H1 (cell line): Measurements from ENCODE around the gene CAMK2A. TPM values are rescaled to one million over a fixed set of nuclear protein-coding genes. Genes with fewer than 3 reads are reported as not detected.

ENCODE experiments used
- CTCF ChIA-PET: fragments of 300-600 bp; sonication (Branson Sonifier 250); formaldehyde crosslinking; loops from one replicate; lab custom pipeline; 2021; ENCODE audit not compliant: partially characterized antibody; lab: Charles Lee
- POLR2A ChIA-PET: fragments of 300-600 bp; sonication (Branson Sonifier 250); formaldehyde crosslinking; loops from one replicate; lab custom pipeline; 2021; ENCODE audit warnings: inconsistent platforms; ENCODE audit not compliant: partially characterized antibody; lab: Charles Lee
- DNase-seq, 2 experiments: peaks; one replicate each; pipeline versions ENCODE4 v3.0.0 to v3.0.0-alpha.2; 2010 to 2022; ENCODE audit warnings: low spot score in 2 of 2, low read depth in 1 of 2, mixed read lengths in 1 of 2
- FAIRE-seq: peaks from 2 replicates; lab custom pipeline; 2011; peaks lifted over from hg19 to GRCh38; lab: Jason Lieb, UNC
- H2AFZ ChIP-seq: 2 replicates; pipeline ENCODE4 v1.8.1; 2012; ENCODE audit warnings: low read length, inconsistent platforms
- H2AK5ac ChIP-seq: 2 replicates; pipeline ENCODE4 v1.6.1; 2013; ENCODE audit warnings: low read depth, low read length
- H2BK120ac ChIP-seq: replicated peaks from 2 replicates; pipeline ENCODE3; 2013; ENCODE audit warnings: low read depth, low read length, inconsistent platforms
- H2BK12ac ChIP-seq: 2 replicates; pipeline ENCODE4 v1.6.1; 2013; ENCODE audit warnings: low read depth, low read length
- H2BK15ac ChIP-seq: 2 replicates; pipeline ENCODE4 v1.6.1; 2013; ENCODE audit warnings: low read length
- H2BK20ac ChIP-seq: 2 replicates; pipeline ENCODE4 v1.6.1; 2013; ENCODE audit warnings: low read length
- H2BK5ac ChIP-seq: 2 replicates; pipeline ENCODE4 v1.6.1; 2013; ENCODE audit warnings: low read depth, low read length
- H3K14ac ChIP-seq: 2 replicates; pipeline ENCODE4 v1.6.1; 2013; ENCODE audit warnings: inconsistent platforms; ENCODE audit not compliant: insufficient read length
- H3K18ac ChIP-seq: 2 replicates; pipeline ENCODE4 v1.6.1; 2013; ENCODE audit warnings: low read length; ENCODE audit errors: extremely low read depth
- H3K23ac ChIP-seq: 2 replicates; pipeline ENCODE4 v1.6.1; 2013; ENCODE audit warnings: inconsistent platforms; ENCODE audit not compliant: insufficient read length
- H3K23me2 ChIP-seq: 2 replicates; pipeline ENCODE4 v1.6.1; 2013; ENCODE audit warnings: low read depth, low read length
- H3K27ac ChIP-seq: 2 replicates; pipeline ENCODE4 v1.6.1; 2011; ENCODE audit warnings: low read depth, low read length, inconsistent platforms
- H3K27me3 ChIP-seq, 4 experiments: replicated peaks in 1 of 4; 1 replicate in 1 of 4; 2 replicates in 3 of 4; pipeline versions ENCODE4 v1.6.1 to v1.8.1; 2011 to 2013; ENCODE audit warnings: low read length in 3 of 4, mild to moderate bottlenecking in 3 of 4, inconsistent platforms in 2 of 4, mixed read lengths in 2 of 4, moderate library complexity in 1 of 4; ENCODE audit not compliant: control insufficient read depth in 3 of 4, insufficient read depth in 3 of 4; ENCODE audit errors: extremely low read depth in 1 of 4
- H3K36me3 ChIP-seq, 4 experiments: 2 replicates each; pipeline versions ENCODE4 v1.6.1 to v1.8.1; 2011 to 2013; ENCODE audit warnings: mild to moderate bottlenecking in 4 of 4, low read length in 3 of 4, moderate library complexity in 2 of 4, control low read depth in 1 of 4, inconsistent platforms in 1 of 4; ENCODE audit not compliant: insufficient read depth in 4 of 4, control insufficient read depth in 2 of 4
- H3K4ac ChIP-seq: replicated peaks from 2 replicates; pipeline ENCODE3; 2013; ENCODE audit warnings: low read length, low read depth, mixed read lengths, inconsistent platforms; ENCODE audit not compliant: insufficient read length
- H3K4me1 ChIP-seq, 4 experiments: replicated peaks in 1 of 4; 1 replicate in 1 of 4; 2 replicates in 3 of 4; pipeline versions ENCODE4 v1.6.1 to v1.8.1; 2011 to 2013; ENCODE audit warnings: low read length in 3 of 4, inconsistent platforms in 2 of 4, mixed read lengths in 1 of 4; ENCODE audit not compliant: insufficient read depth in 4 of 4, control insufficient read depth in 3 of 4
- H3K4me2 ChIP-seq, 2 experiments: 2 replicates each; pipeline versions ENCODE4 v1.6.1 to v1.8.1; 2011 to 2013; ENCODE audit warnings: low read depth in 2 of 2, low read length in 2 of 2, control low read depth in 1 of 2, inconsistent platforms in 1 of 2, mild to moderate bottlenecking in 1 of 2; ENCODE audit not compliant: insufficient read depth in 1 of 2
- H3K4me3 ChIP-seq, 4 experiments: fragments of 200-600, 300-600 bp in 1 of 4; sonication (generic), shearing (Covaris generic), sonication (Bioruptor Twin) in 1 of 4; 2 replicates each; pipeline versions ENCODE4 v1.5.1 to v1.8.1; 2011 to 2016; ENCODE audit warnings: low read length in 4 of 4, low read depth in 3 of 4, control low read depth in 2 of 4, inconsistent platforms in 2 of 4, mild to moderate bottlenecking in 2 of 4, mixed read lengths in 1 of 4, moderate library complexity in 1 of 4; ENCODE audit not compliant: insufficient read depth in 2 of 4; ENCODE audit errors: extremely low read depth in 1 of 4
- H3K56ac ChIP-seq: replicated peaks from 2 replicates; pipeline ENCODE3; 2013; ENCODE audit warnings: low read depth, mild to moderate bottlenecking, mixed read lengths, low read length, inconsistent platforms; ENCODE audit not compliant: insufficient read length
- H3K79me1 ChIP-seq: 2 replicates; pipeline ENCODE4 v1.6.1; 2013; ENCODE audit warnings: low read depth, low read length, control low read depth
- H3K79me2 ChIP-seq, 2 experiments: 2 replicates each; pipeline versions ENCODE4 v1.6.1 to v1.8.1; 2012 to 2013; ENCODE audit warnings: low read length in 2 of 2, mild to moderate bottlenecking in 2 of 2, inconsistent platforms in 1 of 2; ENCODE audit not compliant: insufficient read depth in 2 of 2, control insufficient read depth in 1 of 2
- H3K9ac ChIP-seq, 4 experiments: replicated peaks in 1 of 4; 1 replicate in 1 of 4; 2 replicates in 3 of 4; pipeline versions ENCODE4 v1.6.1 to v1.8.1; 2011 to 2013; ENCODE audit warnings: low read depth in 3 of 4, low read length in 3 of 4, control low read depth in 2 of 4, mild to moderate bottlenecking in 2 of 4, moderate library complexity in 2 of 4, inconsistent platforms in 1 of 4; ENCODE audit errors: extremely low read depth in 1 of 4
- H3K9me3 ChIP-seq, 2 experiments: 2 replicates each; pipeline versions ENCODE4 v1.6.1 to v1.8.1; 2012 to 2013; ENCODE audit warnings: mild to moderate bottlenecking in 2 of 2, moderate library complexity in 2 of 2, control low read depth in 1 of 2, inconsistent platforms in 1 of 2, low read depth in 1 of 2, low read length in 1 of 2, mixed read lengths in 1 of 2; ENCODE audit not compliant: insufficient read depth in 2 of 2
- H4K20me1 ChIP-seq, 2 experiments: replicated peaks in 1 of 2; 2 replicates each; pipeline versions ENCODE3 to v1.8.1; 2011 to 2013; ENCODE audit warnings: inconsistent platforms in 2 of 2, low read length in 2 of 2, mild to moderate bottlenecking in 1 of 2; ENCODE audit not compliant: insufficient read depth in 2 of 2, control insufficient read depth in 1 of 2
- H4K5ac ChIP-seq: 2 replicates; pipeline ENCODE4 v1.6.1; 2013; ENCODE audit warnings: low read length, low read depth, mixed read lengths, inconsistent platforms; ENCODE audit not compliant: insufficient read length
- H4K8ac ChIP-seq: 2 replicates; pipeline ENCODE4 v1.8.0; 2013; ENCODE audit warnings: mild to moderate bottlenecking, moderate library complexity, low read length, inconsistent platforms; ENCODE audit not compliant: insufficient read depth; ENCODE audit errors: extremely low read depth
- H4K91ac ChIP-seq: replicated peaks from 2 replicates; pipeline ENCODE3; 2013; ENCODE audit warnings: low read length, mixed read lengths, inconsistent platforms; ENCODE audit not compliant: insufficient read length
- CBX5 ChIP-seq: fragments of 300-800, 300-1000 bp; sonication (generic); IDR thresholded peaks from 2 replicates; pipeline ENCODE4 v1.7.1; 2016; ENCODE audit warnings: antibody characterized with exemption, low read length, low read depth
- CHD1 ChIP-seq: IDR thresholded peaks from 2 replicates; pipeline ENCODE4 v1.6.1; 2012; ENCODE audit warnings: low read depth, low read length, improper control_type of control experiment
- EZH2 ChIP-seq: fragments of 200-600 bp; sonication (generic); IDR thresholded peaks from 2 replicates; pipeline ENCODE4 v1.7.1; 2012; ENCODE audit warnings: low read depth, mild to moderate bottlenecking, moderate library complexity, low read length, inconsistent platforms; ENCODE audit not compliant: severe bottlenecking
- HDAC2 ChIP-seq, 2 experiments: fragments of 300-600 bp in 1 of 2; sonication (generic) in 1 of 2; IDR thresholded peaks; 2 replicates each; pipeline ENCODE4 v1.6.1; 2011 to 2012; ENCODE audit warnings: low read depth in 2 of 2, low read length in 2 of 2, mild to moderate bottlenecking in 2 of 2, moderate library complexity in 2 of 2, borderline replicate concordance in 1 of 2, inconsistent platforms in 1 of 2
- HDAC6 ChIP-seq: IDR thresholded peaks from one replicate; pipeline ENCODE4 v1.7.1; 2012; ENCODE audit warnings: low read depth, mild to moderate bottlenecking, inconsistent platforms, low read length, moderate library complexity
- JUND ChIP-seq: IDR thresholded peaks from 2 replicates; pipeline ENCODE4 v1.6.1; 2011; ENCODE audit warnings: mild to moderate bottlenecking, improper control_type of control experiment, low read length
- KDM1A ChIP-seq: fragments of 200-600, 300-600 bp; sonication (generic); IDR thresholded peaks from 2 replicates; pipeline ENCODE4 v1.7.1; 2016; ENCODE audit warnings: mild to moderate bottlenecking, low read length, borderline replicate concordance
- RFX5 ChIP-seq: IDR thresholded peaks from 2 replicates; pipeline ENCODE4 v1.6.1; 2011; ENCODE audit warnings: low read depth, low read length, improper control_type of control experiment, borderline replicate concordance
- SP1 ChIP-seq: IDR thresholded peaks from 2 replicates; pipeline ENCODE4 v1.6.1; 2011; ENCODE audit warnings: low read depth, low read length
- TAF1 ChIP-seq: IDR thresholded peaks from 2 replicates; pipeline ENCODE4 v1.6.1; 2011; ENCODE audit warnings: mild to moderate bottlenecking, low read depth, low read length
- TEAD4 ChIP-seq: IDR thresholded peaks from 2 replicates; pipeline ENCODE4 v1.6.1; 2012; ENCODE audit warnings: low read depth, low read length, inconsistent platforms, mixed read lengths
- YY1 ChIP-seq: IDR thresholded peaks from 2 replicates; pipeline ENCODE4 v1.6.1; 2011; ENCODE audit warnings: low read depth, mild to moderate bottlenecking, low read length
- WGBS, 2 experiments: shearing (Covaris generic) in 1 of 2; methylation state at CpG; one replicate each; pipeline versions ENCODE4 v1.1.6 to v1.1.7; 2013 to 2015; ENCODE audit warnings: low lambda C conversion rate in 2 of 2, mixed read lengths in 2 of 2, inconsistent platforms in 1 of 2, low coverage in 1 of 2, missing lambda C conversion rate in 1 of 2; ENCODE audit not compliant: insufficient replicate concordance in 2 of 2, insufficient coverage in 1 of 2, insufficient read length in 1 of 2; ENCODE audit errors: extremely low coverage in 1 of 2, missing lambda C conversion rate in 1 of 2; 5-methylcytosine and 5-hydroxymethylcytosine counted together
- polyA plus RNA-seq, 7 experiments: library from polyadenylated mRNA; depleted of rRNA in 3 of 7; stranded (reverse) in 5 of 7; unstranded in 2 of 7; fragments of >200 nt in 5 of 7; fragments of 200-250 nt in 2 of 7; gene quantifications; 1 replicate in 5 of 7; 2 replicates in 1 of 7; 4 replicates in 1 of 7; pipeline versions ENCODE4 v1.2.1 to v1.2.3, GENCODE V29; 2011 to 2013; ENCODE audit warnings: missing spikeins in 2 of 7, mixed read lengths in 2 of 7
- total RNA-seq: library from RNA; stranded (reverse); fragmentation: NEBNext Ultra II Directional; extraction: Animal tissue kit (Norgen Biotek cat#: 25700); gene quantifications from 2 replicates; pipeline ENCODE4 v1.2.1, GENCODE V29; 2021

CAMK2A gene
- total and polyA plus RNA-seq, 2 of the 8 experiments (the other 6 are each of a cell fraction or from before 2014, with no cell fraction given): 0.20 to 0.28 TPM

DNA sequence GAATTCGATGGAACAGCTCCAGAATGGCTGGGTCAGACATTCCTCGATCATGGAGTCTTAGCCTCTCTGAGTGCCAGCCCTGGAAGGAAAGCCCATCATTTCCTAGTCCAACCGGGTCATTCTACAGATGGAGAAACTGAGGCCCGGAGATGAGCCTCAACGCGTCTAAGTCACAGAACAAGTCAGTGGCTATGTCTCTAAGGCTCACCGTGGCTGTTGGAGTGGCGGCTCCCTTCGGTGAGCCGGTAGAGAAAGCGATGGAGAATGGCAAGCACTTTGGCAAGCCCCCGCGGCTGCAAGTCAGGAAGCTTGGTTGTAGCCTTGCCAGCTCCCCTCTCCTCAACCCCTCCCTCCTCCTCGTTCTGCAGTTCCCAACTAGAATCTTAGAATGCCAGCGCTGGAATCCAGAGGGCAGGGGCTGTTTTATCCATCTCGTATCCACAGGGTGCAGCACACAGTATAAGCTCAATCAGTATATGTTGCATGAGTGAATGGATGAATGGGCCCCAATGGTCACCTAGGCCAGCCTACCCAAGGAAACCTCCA is 13.6 kb upstream of the CAMK2A start:
- no peak for FAIRE-seq
- peak overlapping the region; percentile 41 to 67 (median 55) for H3K4me3 ChIP-seq

More for the DNA sequence above, 13.6 kb upstream of the CAMK2A start:
- peak overlapping the region; percentile 61; the same call in 1 of the 2 replicates for H2BK15ac ChIP-seq
- H3K23ac ChIP-seq: no peak overlapping the region
- H3K79me2 ChIP-seq: no peaks in the 10 kb centered on the region
- H3K4me2 ChIP-seq: peak overlapping the region; percentile 71 to 89
- H4K91ac ChIP-seq: no peak overlapping the region
- H3K56ac ChIP-seq: no peak overlapping the region
- TF ChIP-seq EZH2 (no peak), YY1 (peak; percentile 34; the same call in 1 of the 2 replicates), TEAD4 (peak; percentile 81; the same call in 1 of the 2 replicates), JUND (no peak), RFX5 (no peak), CHD1 (no peak), HDAC2 (IDR thresholded peaks at IDR 0.05; ENCODE audit: borderline replicate concordance in 1 of 2, low read depth in 2 of 2, low read length in 2 of 2) (peak in 1 of 2 experiments; percentile 68; a peak in 2 of 4 replicates), TAF1 (0 out of 2 replicates have a peak, but pooled peaks have one; percentile 21), CBX5 (no peak), KDM1A (peak; percentile 95), SP1 (0 out of 2 replicates have a peak, but pooled peaks have one; percentile 3), HDAC6 (no peak)
- no peak overlapping the region for H3K14ac ChIP-seq
- no peak overlapping the region for H2BK120ac ChIP-seq
- H3K18ac ChIP-seq: peak overlapping the region; percentile 4; the same call in 1 of the 2 replicates
- H3K4me1 ChIP-seq: peaks cover 9 to 23% (median 14%) of the 10 kb centered on the region in 4 experiments
- H4K8ac ChIP-seq: peak overlapping the region; percentile 7; the same call in 1 of the 2 replicates
- H2BK20ac ChIP-seq: peak overlapping the region; percentile 81; the same call in 1 of the 2 replicates
- H3K36me3 ChIP-seq: no peaks in the 10 kb centered on the region
- peak overlapping the region in 2 of 4 experiments; percentile 8 to 16; a peak in 2 of 7 replicates for H3K9ac ChIP-seq
- H3K79me1 ChIP-seq: no peaks in the 10 kb centered on the region; the same call in 1 of the 2 replicates
- ChIA-PET CTCF (interaction anchor here (0.7 to 6.9 kb wide), 17 partner anchors 8 to 529 kb away, joined by 3 to 62 read pairs (median 4); no protein-coding TSS in a partner anchor), POLR2A (interaction anchor here (0.9 to 2.7 kb wide), 8 partner anchors 10 to 184 kb away, joined by 3 to 16 read pairs (median 4); partner anchors contain the start of gene TCOF1)
- WGBS, 2 experiments: 8% methylated on average over 16 of the region's 16 CpGs; no CpG with 5 or more reads in 1 of the 2 experiments
- DNase-seq: no peak
- H4K5ac ChIP-seq: no peak overlapping the region
- H4K20me1 ChIP-seq: no peaks in the 10 kb centered on the region
- H2AK5ac ChIP-seq: no peak overlapping the region
- peak overlapping the region; percentile 90 for H2AFZ ChIP-seq
- H2BK5ac ChIP-seq: peak overlapping the region; percentile 8; the same call in 1 of the 2 replicates
- no peak overlapping the region for H3K27ac ChIP-seq
- H3K9me3 ChIP-seq: no peaks in the 10 kb centered on the region
- H3K23me2 ChIP-seq: peaks cover 10% of the 10 kb centered on the region
- peak overlapping the region; percentile 46 for H3K4ac ChIP-seq
- 0 out of 2 replicates have a peak overlapping the region, but pooled peaks have one; percentile 4 for H2BK12ac ChIP-seq
- H3K27me3 ChIP-seq: peaks cover 0 to 12% (median 7%) of the 10 kb centered on the region in 4 experiments; a peak in 5 of 7 replicates
